ENCODE measurements around the gene ETNK1. TPM values are rescaled to one million over a fixed set of nuclear protein-coding genes. Genes with fewer than 3 reads are reported as not detected.
"Not testable (repeated sequence)": the region's sequence is repeated elsewhere in the genome, so short reads cannot be mapped to it uniquely, and the experiment has no call there.

The ETNK1 gene
- total and polyA plus RNA-seq, 2 donors (not counting 1 experiment from before 2014, with no cell fraction given), result 19.4 to 106 TPM

GRCh38 chr12:22610131-22610530, 14.8 kb upstream of the ETNK1 start:
- intact Hi-C loops (cut with micrococcal nuclease), result no loop called here
- TF ChIP-seq EZH2 (IDR thresholded peaks at IDR 0.05; ENCODE audit: borderline replicate concordance, insufficient read depth, low read depth, low read length, poor library complexity, severe bottlenecking) (no peak), CTCF (IDR thresholded peaks at IDR 0.05) (no peak)
- peaks cover 10% of the 10 kb centered on the region for H3K9me3 Mint-ChIP-seq (ENCODE audit: insufficient read depth)
- Histone ChIP-seq H3K79me2 (ENCODE audit: control insufficient read depth, insufficient read depth, low read length) (no peaks in the 10 kb centered on the region), H3K27ac (ENCODE audit: low read length in 2 of 2) (no peak overlapping the region), H3K27me3 (replicated peaks in 1 of 4; ENCODE audit: control extremely low read depth in 1 of 4, control insufficient read depth in 3 of 4, insufficient read depth in 4 of 4, low read length in 3 of 4) (no peaks in the 10 kb centered on the region), H3K4me2 (replicated peaks; ENCODE audit: low read depth, low read length, poor library complexity, severe bottlenecking) (no peak overlapping the region), H3K4me1 (ENCODE audit: control insufficient read depth in 2 of 2, insufficient read depth in 2 of 2, low read length in 2 of 2) (no peaks in the 10 kb centered on the region), H4K20me1 (ENCODE audit: control insufficient read depth, insufficient read depth, low read length, poor library complexity, severe bottlenecking) (no peaks in the 10 kb centered on the region), H2AFZ (ENCODE audit: insufficient read depth, low read depth, low read length, poor library complexity, severe bottlenecking) (no peak overlapping the region), H3K4me3 (ENCODE audit: control extremely low read depth in 1 of 5, extremely low read depth in 1 of 5, insufficient read depth in 1 of 5, low read depth in 2 of 5, low read length in 4 of 5) (no peak overlapping the region), H3K9ac (ENCODE audit: low read length) (no peak overlapping the region), H3K9me3 (ENCODE audit: control extremely low read depth in 1 of 3, control insufficient read depth in 2 of 3, insufficient read depth in 1 of 3, low read length in 2 of 3) (peaks cover 0 to 13% (median 2%) of the 10 kb centered on the region in 3 donors), H3K36me3 (replicated peaks in 1 of 2; ENCODE audit: control extremely low read depth in 1 of 2, control insufficient read depth in 1 of 2, extremely low read depth in 1 of 2, insufficient read depth in 2 of 2, low read length in 1 of 2) (no peaks in the 10 kb centered on the region)
- ChIA-PET POLR2A (no interaction called here), CTCF (no interaction called here)
- ATAC-seq (ENCODE audit: low read depth) (no peak), DNase-seq (no peak)
- no peak overlapping the region for H3K27ac Mint-ChIP-seq
- H3K4me1 Mint-ChIP-seq, result no peaks in the 10 kb centered on the region
- WGBS (ENCODE audit: insufficient coverage), result no CpG with 5 or more reads among the region's 3 CpGs
- H3K4me3 Mint-ChIP-seq, result no peak overlapping the region
- H3K27me3 Mint-ChIP-seq, result peaks cover 8% of the 10 kb centered on the region

GRCh38 chr12:22612822-22613221, 12.1 kb upstream of the ETNK1 start:
- CTCF ChIA-PET, H3K4me3 Mint-ChIP-seq, H3K27ac Mint-ChIP-seq: not testable (repeated sequence)

More at GRCh38 chr12:22612822-22613221, 12.1 kb upstream of the ETNK1 start:
- H3K36me3 ChIP-seq (replicated peaks in 1 of 2; ENCODE audit: control extremely low read depth in 1 of 2, control insufficient read depth in 1 of 2, extremely low read depth in 1 of 2, insufficient read depth in 2 of 2, low read length in 1 of 2); H3K27ac ChIP-seq (ENCODE audit: low read length in 2 of 2); ATAC-seq (ENCODE audit: low read depth); H3K4me1 ChIP-seq (ENCODE audit: control insufficient read depth in 2 of 2, insufficient read depth in 2 of 2, low read length in 2 of 2); H3K9ac ChIP-seq (ENCODE audit: low read length); H2AFZ ChIP-seq (ENCODE audit: insufficient read depth, low read depth, low read length, poor library complexity, severe bottlenecking); H4K20me1 ChIP-seq (ENCODE audit: control insufficient read depth, insufficient read depth, low read length, poor library complexity, severe bottlenecking); H3K4me3 ChIP-seq (ENCODE audit: control extremely low read depth in 1 of 5, extremely low read depth in 1 of 5, insufficient read depth in 1 of 5, low read depth in 2 of 5, low read length in 4 of 5); DNase-seq; H3K4me2 ChIP-seq (replicated peaks; ENCODE audit: low read depth, low read length, poor library complexity, severe bottlenecking); H3K27me3 ChIP-seq (replicated peaks in 1 of 4; ENCODE audit: control extremely low read depth in 1 of 4, control insufficient read depth in 3 of 4, insufficient read depth in 4 of 4, low read length in 3 of 4); H3K9me3 Mint-ChIP-seq (ENCODE audit: insufficient read depth); H3K4me1 Mint-ChIP-seq; H3K79me2 ChIP-seq (ENCODE audit: control insufficient read depth, insufficient read depth, low read length); POLR2A ChIA-PET; H3K27me3 Mint-ChIP-seq; intact Hi-C loops (cut with micrococcal nuclease): not testable (repeated sequence)
- H3K9me3 ChIP-seq (ENCODE audit: control extremely low read depth in 1 of 3, control insufficient read depth in 2 of 3, insufficient read depth in 1 of 3, low read length in 2 of 3), result peaks cover 2 to 16% (median 9%) of the 10 kb centered on the region in 3 donors
- 73% methylated on average over 2 of the region's 6 CpGs for WGBS (ENCODE audit: insufficient coverage)
